T follicular helper cell (primary cell): Measurements from ENCODE around the gene TSC2.
"Not testable (repeated sequence)": the region's sequence is repeated elsewhere in the genome, so short reads cannot be mapped to it uniquely, and the experiment has no call there.

Experiments
- DNase-seq: peaks from one replicate; pipeline ENCODE4 v3.0.0-alpha.2; 2020; ENCODE audit warnings: low read depth

Gene TSC2

DNA sequence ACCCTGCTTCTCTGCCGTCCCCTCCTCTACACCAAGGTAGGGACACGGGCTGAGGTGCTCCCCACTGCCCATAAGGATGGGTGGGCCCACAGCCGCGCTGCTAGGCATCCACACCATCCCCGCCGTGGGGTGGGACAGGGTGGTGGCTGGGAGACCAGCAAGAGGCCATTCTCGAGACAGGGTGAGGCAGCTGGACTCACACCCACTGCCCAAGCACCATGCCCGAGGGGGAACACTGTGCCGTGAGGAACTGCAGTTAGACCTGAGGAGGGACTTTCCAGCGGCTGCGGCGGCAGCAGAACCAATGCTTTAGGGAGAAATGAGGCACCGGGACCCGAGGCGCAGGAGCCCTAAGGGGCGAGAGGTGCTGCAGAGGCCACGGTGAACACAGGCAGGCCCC is 74.6 kb downstream of the TSC2 start:
- DNase-seq: no peak

DNA sequence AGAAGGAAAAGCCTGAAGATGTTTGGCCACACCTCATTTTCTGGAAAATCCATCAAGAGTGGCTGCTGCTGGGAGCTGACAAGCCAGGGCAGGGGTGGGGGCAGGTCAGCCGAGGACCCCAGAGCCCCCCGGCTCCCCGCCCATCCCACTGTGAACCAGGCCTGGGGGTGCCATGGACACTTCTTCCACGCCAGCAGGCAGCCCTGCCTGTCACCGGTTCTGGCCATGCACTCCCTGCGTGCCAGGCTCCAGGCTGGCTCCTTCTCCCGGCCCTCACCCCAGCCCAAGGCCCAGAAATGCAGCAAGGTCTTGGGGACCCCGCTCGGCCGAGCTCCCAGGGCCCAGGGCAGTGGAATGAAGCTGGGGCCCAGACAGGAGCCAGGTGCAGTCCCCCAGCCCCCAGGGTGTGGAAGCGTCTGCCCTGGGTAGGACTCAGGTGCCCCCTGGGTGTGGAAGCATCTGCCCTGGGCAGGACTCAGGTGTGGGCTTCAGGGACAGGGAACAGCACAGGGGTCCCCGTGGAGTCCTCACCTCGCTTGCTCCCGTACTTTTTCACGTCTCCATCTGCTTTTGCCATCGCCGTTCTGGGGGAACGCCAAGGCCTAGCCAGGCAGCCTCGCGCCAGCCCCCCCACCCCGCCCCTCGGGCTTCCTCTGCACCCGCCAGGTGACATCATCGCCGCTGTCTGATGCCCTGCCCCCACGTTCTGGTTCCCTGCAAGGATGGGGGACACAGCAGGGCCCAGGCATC is 75.3 kb downstream of the TSC2 start:
- DNase-seq: not testable (repeated sequence)

DNA sequence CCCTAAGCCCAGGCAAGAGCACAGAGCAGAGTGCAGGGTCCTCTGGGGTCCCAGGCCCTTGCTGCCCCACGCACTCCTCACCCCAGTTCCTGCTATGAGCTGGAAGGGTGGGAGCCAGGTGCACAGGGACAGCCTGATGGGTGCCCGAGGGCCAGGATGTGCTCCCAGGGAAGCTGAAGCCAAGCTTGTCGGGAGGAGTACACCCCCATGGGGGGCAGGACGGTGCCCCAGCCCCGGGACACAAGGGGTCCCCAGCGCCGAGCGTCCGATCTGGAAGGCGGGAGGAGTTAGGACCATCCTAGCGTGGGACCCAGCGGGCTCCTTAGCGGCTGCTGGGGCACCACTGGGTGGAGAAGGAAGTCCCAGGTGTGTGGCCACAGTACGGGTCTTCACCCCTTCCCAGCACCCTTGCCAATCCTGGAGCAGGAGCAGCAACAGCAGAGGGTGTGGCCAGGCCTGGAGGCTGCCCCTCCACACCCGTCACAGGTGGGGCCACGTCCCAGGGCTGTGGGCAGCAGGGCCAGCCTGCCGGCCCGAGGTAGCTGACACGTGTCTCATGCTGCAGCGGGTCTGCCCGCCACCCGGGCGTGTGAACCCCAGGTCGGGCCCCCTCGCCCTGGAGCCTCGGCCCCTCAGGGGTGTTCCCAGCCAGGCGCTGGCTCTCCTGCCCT is 76.1 kb downstream of the TSC2 start:
- not testable (repeated sequence) for DNase-seq

DNA sequence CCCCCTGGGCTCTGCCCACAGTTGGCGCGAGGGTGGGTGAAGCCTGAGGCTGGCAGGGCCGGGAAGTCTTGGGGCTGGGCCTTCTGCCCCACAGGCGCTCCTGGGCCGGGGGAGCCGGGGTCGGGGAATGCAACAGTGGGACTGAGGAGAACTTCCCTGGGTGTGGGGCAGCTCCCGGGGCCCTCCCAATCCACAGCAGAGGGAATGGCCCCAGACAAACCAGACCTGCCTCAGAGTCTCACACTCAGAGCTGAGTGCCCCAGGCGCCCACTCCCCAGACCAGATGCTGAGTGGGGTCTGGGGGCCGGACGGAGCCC is 76.5 kb downstream of the TSC2 start:
- not testable (repeated sequence) for DNase-seq

DNA sequence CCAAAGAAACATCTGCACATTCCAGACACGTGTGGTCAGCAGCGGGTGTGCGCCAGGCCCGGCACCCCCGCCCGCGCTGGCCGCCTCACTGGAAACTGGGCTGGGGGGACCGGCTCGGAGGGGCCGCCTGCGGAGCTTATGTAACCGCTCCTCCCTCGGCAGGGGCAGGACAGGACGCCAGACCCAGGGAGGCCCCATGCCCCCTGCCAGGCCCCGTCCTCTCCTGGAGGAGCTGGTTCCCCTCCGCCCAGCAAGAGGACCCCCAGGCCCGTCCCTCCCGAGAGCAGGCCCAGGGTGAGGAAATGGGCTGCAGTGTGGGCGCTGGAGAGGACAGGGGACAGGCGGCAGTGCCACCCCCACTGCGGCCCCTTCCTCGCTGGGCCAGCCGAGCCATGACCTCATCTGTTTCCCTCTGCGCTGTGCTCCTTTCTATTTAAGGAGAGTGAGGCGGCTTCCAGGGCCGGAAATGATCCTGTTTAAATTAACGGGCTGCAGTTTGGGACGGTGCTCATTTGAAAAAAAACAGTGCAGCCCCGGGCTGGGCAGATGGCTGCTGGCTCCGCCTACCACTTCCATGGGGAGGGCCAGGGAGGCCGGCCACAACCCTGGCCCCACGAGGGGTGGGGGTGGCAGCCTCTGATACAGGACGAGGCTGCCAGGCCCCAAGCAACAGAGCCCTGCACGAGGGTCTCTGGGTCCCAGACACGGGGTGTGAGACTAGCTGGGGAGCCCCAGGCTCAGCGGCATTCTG is 77.1 kb downstream of the TSC2 start:
- not testable (repeated sequence) for DNase-seq

DNA sequence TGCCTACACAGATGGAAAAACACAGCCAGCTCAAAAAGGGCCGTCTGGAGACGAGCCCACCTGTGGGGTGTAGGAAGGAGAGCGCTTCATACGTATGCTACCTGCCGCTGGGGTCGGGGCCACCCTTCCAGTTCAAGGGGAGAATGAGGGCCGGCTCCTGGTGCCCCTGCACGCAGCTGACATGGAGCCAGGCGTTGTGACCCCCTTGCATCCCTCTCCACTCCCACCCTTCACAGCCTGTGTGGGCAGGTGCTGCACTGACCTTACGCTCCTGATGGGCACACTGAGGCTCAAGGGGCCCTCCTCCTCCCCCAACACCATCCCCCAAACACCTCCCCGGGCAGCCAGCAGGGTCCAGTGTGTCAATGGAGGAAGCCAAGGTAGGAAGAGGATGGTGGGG is 77.8 kb downstream of the TSC2 start:
- DNase-seq: not testable (repeated sequence)

DNA sequence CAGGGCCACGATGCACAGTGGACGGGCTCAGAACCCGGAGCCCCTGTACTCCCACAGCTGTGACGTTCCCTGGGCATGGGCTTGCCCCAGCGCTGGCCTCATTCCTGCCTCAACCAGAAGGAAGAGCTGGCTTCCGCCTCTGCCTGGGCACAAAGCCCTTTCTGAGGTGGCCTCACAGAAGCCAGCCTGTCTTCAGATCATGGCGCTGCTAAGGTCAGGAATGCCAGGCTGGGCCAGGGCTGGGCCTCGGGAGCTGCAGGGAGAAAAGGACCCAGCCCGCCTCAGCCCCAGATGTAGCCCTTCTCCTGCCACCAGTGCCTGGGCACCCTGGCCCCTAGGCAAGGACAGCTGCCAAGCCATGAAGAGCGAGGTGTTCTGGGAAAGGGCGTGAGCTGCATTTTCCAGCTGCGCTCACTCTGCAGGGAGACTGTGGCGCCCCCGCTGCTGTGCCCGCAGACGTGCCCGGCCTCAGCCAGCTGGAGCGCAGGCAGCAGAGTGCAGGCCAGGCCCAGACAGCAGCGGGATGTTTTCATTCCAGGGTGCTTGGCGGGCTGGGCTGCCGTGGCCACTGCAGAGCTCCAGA is 78.5 kb downstream of the TSC2 start:
- DNase-seq: not testable (repeated sequence)

DNA sequence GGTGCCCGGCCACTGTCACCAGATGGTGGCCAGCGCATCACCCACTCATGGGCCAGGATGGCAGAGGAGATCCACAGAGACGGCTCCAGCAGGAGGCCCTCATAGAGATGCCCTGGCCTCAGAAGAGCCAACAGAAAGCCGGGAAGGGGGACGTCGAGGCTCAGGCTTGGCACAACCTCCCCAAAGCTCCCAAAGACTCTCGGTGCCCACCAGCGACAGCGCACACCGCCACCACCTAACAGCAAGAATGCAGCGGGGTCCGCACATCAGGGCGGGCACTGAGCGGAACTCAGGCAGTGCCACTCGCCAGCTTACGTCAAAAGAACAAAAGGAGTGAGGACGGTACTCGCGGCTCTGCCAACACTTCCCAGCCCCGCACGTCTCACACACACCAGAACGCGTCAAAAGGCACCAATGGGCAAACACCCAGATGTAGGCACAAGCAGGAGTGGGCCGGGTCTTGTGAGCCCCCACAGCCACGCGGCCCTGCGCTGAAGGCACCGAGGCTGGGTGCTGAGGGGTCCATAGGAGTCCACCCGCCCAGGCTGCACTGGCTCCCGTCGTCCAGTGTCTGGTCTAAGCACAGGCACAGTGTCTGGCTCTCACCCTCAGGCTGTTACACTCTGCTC is 79.3 kb downstream of the TSC2 start:
- DNase-seq: not testable (repeated sequence)

DNA sequence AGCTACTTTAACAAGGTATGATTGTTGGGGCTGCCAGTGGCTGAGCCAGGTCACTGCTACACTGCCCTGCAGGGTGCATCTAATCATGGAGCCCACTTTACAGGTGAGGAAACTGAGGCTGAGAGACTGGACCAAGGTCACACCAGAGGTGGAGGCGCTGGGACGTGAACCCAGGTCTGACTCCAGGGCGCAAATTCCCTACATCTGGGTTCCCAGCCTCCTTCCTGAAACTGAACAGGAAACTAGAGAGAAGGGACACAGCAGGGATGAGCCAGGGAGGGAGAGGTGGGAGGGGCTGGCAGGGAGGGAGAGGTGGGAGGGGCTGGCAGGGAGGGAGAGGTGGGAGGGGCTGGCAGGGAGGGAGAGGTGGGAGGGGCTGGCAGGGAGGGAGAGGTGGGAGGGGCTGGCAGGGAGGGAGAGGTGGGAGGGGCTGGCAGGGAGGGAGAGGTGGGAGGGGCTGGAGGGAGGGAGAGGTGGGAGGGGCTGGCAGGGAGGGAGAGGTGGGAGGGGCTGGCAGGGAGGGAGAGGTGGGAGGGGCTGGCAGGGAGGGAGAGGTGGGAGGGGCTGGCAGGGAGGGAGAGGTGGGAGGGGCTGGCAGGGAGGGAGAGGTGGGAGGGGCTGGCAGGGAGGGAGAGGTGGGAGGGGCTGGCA is 80.0 kb downstream of the TSC2 start:
- DNase-seq: not testable (repeated sequence)

DNA sequence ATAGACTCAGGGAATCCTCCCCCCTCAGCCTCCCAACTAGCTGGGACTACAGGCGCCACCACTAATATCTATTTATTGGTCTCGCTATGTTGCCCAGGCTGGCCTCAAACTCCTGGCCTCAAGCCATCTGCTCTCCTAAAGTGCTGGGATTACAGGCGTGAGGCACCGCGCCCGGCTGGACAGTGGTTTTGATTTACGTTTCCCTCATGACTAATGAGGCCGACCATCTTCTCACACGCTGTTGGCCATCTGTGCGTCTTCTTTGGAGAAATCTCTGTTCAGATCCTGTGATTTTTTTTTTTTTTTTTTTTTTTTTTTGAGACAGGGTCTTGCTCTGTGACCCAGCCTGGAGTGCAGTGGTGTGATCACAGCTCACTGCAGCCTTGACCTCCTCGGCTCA is 81.5 kb downstream of the TSC2 start:
- DNase-seq: not testable (repeated sequence)

DNA sequence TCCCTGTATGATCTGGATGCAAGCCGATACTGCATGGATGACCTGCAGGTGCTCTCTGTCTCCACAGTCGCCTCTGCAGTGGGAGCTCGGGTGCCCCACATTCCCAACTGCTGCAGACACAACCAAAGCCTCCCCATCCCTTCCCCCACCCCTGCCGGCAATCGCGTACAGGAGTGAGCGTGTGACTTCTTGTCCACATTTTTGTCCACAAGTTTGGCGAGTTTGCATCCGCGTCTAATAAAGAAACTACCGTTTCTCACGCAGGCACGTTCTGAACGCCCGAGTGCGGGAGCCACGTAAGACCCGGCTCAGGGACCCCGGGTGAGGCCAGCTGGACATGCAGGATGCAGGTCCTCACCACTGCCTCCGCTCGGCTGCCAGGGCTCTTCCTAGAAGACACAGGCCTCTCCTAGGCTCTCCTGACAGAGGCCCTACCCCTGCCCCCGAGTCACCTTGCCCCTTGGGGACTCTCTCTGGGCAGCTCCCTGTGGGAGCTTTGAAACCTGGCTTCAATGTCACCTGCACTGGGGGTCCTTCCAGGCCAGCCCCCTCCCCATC is 82.2 kb downstream of the TSC2 start:
- DNase-seq: not testable (repeated sequence)

DNA sequence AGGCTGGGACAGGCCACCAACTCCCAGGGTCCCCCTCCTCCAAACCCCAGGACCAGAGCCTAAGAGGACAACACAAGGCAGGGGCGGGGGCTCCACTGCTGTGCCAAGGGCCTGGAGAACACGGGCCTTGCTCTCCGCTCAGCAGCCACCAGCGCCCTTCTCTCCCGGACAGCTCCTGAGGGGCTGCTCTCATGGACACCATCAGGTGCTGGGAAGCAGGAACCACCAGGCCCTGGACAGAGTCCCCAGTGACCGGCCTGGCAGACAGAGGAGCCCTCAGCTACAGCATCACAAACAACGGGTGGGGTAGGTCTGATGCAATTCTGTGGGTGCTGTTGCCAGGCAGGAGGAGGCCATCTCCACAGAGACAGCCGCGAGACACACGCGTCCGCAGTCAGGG is 86.0 kb downstream of the TSC2 start:
- DNase-seq: not testable (repeated sequence)

DNA sequence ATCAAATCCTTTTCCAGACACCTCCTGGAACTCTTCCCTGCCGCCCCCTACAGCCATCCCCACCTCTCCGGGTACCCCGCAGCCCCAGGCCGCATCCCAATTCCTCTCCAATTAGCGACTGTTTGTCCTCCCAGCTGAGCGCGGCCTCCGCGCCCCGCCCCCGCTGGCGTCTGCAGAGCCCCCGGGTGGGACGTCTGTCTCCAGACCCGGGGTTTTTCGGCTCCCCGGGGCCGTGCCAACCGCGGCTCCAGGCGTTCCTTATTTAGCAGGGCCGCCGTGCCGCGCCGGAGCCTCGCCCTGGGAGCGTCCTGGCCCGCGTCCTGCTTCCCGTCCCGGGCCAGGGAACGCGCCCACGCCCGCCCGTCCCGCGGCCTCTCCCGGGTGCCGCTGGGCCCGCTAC is 87.3 kb downstream of the TSC2 start:
- DNase-seq: not testable (repeated sequence)

DNA sequence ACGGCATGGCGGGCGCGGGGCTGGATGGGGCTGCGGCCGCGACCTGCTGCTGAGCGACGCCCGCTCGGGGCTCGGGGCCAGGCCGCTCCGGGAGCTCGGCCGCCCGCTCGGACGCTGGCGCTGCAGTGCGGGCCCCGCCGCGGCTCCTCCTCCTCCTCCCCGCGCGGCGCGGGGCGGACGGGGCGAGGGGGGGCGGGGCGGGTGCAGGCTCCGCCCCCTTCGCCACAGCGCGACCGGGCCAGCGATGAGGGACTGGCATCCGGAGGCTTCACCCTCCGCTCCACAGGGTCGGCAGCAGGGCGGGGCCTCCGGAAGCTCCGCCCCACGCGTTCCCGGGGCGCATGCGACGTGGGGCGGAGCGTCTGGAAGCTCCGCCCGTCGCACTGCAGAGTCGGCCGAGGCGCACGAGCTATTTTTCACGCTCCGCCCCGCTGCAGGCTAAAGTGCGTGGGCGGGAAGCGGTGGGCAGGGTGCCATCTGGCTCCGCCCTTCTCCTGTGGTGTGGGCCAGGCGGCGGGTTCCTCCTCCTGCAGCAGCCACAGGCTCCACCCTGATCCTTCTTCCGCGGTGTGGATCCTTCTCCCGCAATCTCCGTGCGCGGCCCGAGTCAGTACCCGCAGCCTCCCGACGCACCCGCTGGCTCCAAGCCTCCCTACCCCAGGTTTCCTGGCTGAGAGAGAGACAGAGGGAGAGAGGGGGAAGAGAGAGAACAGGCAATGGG is 88.1 kb downstream of the TSC2 start, which contains the start of gene PKD1:
PKD1 (minus strand) TSS at position 129 of the 721 bp plus-strand sequence. CDS start 209 bp downstream, outside the sequence.
- peak; percentile 97 for DNase-seq
